ENCODE measurements around the gene YWHAG. TPM values are rescaled to one million over a fixed set of nuclear protein-coding genes. Genes with fewer than 3 reads are reported as not detected.

Gene YWHAG
- total RNA-seq, 1 experiment from 2014 or later, result 192 TPM

DNA sequence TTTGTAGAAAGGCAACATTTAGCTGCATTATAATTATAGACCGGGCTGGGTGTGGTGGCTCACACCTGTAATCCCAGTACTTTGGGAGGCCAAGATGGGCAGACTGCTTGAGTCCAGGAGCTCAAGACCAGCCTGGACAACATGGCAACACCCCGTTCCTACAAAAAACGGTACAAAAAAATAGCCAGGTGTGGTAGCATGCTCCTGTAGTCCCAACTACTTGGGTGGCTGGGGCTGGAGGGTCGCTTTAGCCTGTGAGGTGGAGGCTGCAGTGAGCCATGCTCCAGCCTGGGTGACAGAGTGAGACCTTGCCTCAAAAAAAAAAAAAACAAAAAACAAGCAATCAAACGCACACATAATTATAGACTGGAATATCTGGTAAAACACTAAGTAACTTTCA is 5.0 kb downstream of the YWHAG start:
- ChIA-PET CTCF (no interaction called here), POLR2A (interaction anchor here (0.6 to 0.8 kb wide), 2 partner anchors 130 to 378 kb away, joined by 4 to 7 read pairs; no protein-coding TSS in a partner anchor)
- Mint-ChIP-seq H3K9me3 (peaks cover 13% of the 10 kb centered on the region), H3K4me1 (peaks cover 54% of the 10 kb centered on the region), H3K4me3 (no peak overlapping the region), H3K36me3 (peaks cover 81% of the 10 kb centered on the region), H3K27me3 (ENCODE audit: low read depth) (no peaks in the 10 kb centered on the region), H3K27ac (no peak overlapping the region)
- DNase-seq (ENCODE audit: low spot score), result no peak
- TF ChIP-seq CREM (CRISPR knock-in tag; IDR thresholded peaks at IDR 0.05), result no peak
- TF ChIP-seq, protein P1, sequence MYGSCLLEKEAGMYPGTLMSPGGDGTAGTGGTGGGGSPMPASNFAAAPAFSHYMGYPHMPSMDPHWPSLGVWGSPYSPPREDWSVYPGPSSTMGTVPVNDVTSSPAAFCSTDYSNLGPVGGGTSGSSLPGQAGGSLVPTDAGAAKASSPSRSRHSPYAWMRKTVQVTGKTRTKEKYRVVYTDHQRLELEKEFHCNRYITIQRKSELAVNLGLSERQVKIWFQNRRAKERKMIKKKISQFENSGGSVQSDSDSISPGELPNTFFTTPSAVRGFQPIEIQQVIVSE (CRISPR knock-in tag; IDR thresholded peaks at IDR 0.05; ENCODE audit: borderline replicate concordance), result no peak
- no peak for TF ChIP-seq ETV6 (CRISPR knock-in tag; IDR thresholded peaks at IDR 0.05)
- TF ChIP-seq, protein P2, sequence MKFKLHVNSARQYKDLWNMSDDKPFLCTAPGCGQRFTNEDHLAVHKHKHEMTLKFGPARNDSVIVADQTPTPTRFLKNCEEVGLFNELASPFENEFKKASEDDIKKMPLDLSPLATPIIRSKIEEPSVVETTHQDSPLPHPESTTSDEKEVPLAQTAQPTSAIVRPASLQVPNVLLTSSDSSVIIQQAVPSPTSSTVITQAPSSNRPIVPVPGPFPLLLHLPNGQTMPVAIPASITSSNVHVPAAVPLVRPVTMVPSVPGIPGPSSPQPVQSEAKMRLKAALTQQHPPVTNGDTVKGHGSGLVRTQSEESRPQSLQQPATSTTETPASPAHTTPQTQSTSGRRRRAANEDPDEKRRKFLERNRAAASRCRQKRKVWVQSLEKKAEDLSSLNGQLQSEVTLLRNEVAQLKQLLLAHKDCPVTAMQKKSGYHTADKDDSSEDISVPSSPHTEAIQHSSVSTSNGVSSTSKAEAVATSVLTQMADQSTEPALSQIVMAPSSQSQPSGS (CRISPR knock-in tag; IDR thresholded peaks at IDR 0.05; ENCODE audit: borderline replicate concordance, low read depth), result no peak
- TF ChIP-seq NR3C1 (CRISPR knock-in tag; conservative IDR thresholded peaks at IDR 0.05; ENCODE audit: low read depth), result no peak
- TF ChIP-seq, protein P3, sequence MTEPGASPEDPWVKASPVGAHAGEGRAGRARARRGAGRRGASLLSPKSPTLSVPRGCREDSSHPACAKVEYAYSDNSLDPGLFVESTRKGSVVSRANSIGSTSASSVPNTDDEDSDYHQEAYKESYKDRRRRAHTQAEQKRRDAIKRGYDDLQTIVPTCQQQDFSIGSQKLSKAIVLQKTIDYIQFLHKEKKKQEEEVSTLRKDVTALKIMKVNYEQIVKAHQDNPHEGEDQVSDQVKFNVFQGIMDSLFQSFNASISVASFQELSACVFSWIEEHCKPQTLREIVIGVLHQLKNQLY (CRISPR knock-in tag; IDR thresholded peaks at IDR 0.05), result no peak
- no peak for TF ChIP-seq ZNF219 (CRISPR knock-in tag; IDR thresholded peaks at IDR 0.05; ENCODE audit: borderline replicate concordance)
- TF ChIP-seq, protein P4, sequence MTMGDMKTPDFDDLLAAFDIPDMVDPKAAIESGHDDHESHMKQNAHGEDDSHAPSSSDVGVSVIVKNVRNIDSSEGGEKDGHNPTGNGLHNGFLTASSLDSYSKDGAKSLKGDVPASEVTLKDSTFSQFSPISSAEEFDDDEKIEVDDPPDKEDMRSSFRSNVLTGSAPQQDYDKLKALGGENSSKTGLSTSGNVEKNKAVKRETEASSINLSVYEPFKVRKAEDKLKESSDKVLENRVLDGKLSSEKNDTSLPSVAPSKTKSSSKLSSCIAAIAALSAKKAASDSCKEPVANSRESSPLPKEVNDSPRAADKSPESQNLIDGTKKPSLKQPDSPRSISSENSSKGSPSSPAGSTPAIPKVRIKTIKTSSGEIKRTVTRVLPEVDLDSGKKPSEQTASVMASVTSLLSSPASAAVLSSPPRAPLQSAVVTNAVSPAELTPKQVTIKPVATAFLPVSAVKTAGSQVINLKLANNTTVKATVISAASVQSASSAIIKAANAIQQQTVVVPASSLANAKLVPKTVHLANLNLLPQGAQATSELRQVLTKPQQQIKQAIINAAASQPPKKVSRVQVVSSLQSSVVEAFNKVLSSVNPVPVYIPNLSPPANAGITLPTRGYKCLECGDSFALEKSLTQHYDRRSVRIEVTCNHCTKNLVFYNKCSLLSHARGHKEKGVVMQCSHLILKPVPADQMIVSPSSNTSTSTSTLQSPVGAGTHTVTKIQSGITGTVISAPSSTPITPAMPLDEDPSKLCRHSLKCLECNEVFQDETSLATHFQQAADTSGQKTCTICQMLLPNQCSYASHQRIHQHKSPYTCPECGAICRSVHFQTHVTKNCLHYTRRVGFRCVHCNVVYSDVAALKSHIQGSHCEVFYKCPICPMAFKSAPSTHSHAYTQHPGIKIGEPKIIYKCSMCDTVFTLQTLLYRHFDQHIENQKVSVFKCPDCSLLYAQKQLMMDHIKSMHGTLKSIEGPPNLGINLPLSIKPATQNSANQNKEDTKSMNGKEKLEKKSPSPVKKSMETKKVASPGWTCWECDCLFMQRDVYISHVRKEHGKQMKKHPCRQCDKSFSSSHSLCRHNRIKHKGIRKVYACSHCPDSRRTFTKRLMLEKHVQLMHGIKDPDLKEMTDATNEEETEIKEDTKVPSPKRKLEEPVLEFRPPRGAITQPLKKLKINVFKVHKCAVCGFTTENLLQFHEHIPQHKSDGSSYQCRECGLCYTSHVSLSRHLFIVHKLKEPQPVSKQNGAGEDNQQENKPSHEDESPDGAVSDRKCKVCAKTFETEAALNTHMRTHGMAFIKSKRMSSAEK (CRISPR knock-in tag; IDR thresholded peaks at IDR 0.05; ENCODE audit: borderline replicate concordance), result no peak
- TF ChIP-seq, protein P5, sequence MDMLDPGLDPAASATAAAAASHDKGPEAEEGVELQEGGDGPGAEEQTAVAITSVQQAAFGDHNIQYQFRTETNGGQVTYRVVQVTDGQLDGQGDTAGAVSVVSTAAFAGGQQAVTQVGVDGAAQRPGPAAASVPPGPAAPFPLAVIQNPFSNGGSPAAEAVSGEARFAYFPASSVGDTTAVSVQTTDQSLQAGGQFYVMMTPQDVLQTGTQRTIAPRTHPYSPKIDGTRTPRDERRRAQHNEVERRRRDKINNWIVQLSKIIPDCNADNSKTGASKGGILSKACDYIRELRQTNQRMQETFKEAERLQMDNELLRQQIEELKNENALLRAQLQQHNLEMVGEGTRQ (CRISPR knock-in tag; IDR thresholded peaks at IDR 0.05), result no peak
- no peak for TF ChIP-seq RELA (CRISPR knock-in tag; IDR thresholded peaks at IDR 0.05; ENCODE audit: borderline replicate concordance)
- TF ChIP-seq ZNF232 (CRISPR knock-in tag; IDR thresholded peaks at IDR 0.05), result no peak
- TF ChIP-seq, protein P6, sequence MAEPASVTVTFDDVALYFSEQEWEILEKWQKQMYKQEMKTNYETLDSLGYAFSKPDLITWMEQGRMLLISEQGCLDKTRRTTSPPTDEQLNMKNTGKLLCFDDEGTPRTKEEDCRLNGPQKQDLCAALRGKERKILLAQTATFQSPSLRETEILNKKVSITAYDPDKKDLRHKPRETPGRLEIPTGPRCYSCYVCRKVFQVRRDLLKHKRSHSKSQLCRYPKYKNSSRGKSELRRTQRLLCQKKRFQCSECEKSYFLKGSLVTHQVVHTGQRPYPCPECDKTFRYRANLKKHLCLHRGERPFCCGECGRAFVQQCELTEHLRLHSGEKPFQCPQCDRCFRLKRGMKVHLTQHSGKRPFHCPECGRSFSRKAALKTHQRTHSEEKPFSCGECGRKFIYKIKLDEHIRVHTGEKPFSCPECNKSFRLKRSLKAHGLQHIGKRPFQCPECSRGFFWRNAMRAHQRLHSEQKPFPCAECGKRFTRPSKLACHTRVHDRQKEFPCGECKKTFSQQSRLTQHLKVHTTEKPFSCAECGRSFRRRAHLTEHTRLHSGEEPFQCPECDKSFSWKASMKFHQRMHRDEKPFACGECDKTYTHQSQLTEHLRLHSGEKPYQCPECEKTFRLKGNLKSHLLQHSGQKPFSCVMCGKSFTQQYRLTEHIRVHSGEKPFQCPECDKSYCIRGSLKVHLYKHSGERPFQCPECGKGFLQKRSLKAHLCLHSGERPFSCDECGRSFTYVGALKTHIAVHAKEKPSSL (CRISPR knock-in tag; conservative IDR thresholded peaks at IDR 0.05), result no peak
- TF ChIP-seq OVOL2 (CRISPR knock-in tag; IDR thresholded peaks at IDR 0.05; ENCODE audit: borderline replicate concordance), result no peak
- no peak for TF ChIP-seq TEAD1 (CRISPR knock-in tag; IDR thresholded peaks at IDR 0.05)
- no peak for TF ChIP-seq GRHL2 (CRISPR knock-in tag; IDR thresholded peaks at IDR 0.05; ENCODE audit: insufficient replicate concordance, severe bottlenecking)
- TF ChIP-seq, protein P7, sequence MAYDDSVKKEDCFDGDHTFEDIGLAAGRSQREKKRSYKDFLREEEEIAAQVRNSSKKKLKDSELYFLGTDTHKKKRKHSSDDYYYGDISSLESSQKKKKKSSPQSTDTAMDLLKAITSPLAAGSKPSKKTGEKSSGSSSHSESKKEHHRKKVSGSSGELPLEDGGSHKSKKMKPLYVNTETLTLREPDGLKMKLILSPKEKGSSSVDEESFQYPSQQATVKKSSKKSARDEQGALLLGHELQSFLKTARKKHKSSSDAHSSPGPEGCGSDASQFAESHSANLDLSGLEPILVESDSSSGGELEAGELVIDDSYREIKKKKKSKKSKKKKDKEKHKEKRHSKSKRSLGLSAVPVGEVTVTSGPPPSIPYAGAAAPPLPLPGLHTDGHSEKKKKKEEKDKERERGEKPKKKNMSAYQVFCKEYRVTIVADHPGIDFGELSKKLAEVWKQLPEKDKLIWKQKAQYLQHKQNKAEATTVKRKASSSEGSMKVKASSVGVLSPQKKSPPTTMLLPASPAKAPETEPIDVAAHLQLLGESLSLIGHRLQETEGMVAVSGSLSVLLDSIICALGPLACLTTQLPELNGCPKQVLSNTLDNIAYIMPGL (CRISPR knock-in tag; IDR thresholded peaks at IDR 0.05), result no peak
- no peak for TF ChIP-seq SOX15 (CRISPR knock-in tag; IDR thresholded peaks at IDR 0.05)
- no peak for TF ChIP-seq JUN (CRISPR knock-in tag; IDR thresholded peaks at IDR 0.05)
- no peak for TF ChIP-seq NR1H2 (CRISPR knock-in tag; IDR thresholded peaks at IDR 0.05)
- ATAC-seq, result no peak
